ENCODE data around the gene FYTTD1.

DNA sequence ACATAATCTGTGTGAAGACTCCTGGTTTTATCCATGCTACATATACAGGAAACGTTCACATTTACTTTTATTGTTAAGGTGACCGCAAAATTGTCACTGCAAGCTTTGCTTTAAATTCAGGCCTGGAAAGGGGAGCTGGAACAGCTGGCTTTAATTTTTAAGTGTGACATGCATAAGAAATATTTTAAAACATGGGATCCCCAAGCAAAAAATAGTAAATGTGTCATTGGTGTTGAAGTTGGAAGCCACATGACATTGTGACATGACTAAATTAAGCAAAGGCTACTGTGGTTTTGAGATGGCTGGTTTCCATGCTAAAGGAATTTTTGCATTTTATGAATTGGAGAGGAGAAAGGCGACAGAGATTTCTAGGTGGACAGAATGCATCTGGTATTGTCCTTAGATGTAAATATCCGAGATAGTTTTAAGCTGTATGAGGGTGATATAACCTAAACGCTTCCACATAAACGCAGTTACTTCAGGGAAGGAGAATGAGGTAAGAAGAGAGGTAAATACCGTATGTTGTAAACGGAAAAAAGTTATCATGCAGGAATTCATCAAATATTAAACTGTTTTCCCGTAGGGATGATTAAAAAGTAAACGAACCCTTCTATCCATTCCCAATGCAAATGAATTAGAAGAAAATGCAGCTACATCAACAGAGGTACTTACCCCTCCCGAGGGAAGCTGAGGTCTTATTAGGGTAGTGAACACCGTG is 927 bp upstream of the FYTTD1 start:
- TF ChIP-seq POLR2AphosphoS5 (IDR thresholded peaks at IDR 0.05) = no peak
- TF ChIP-seq, protein P1, sequence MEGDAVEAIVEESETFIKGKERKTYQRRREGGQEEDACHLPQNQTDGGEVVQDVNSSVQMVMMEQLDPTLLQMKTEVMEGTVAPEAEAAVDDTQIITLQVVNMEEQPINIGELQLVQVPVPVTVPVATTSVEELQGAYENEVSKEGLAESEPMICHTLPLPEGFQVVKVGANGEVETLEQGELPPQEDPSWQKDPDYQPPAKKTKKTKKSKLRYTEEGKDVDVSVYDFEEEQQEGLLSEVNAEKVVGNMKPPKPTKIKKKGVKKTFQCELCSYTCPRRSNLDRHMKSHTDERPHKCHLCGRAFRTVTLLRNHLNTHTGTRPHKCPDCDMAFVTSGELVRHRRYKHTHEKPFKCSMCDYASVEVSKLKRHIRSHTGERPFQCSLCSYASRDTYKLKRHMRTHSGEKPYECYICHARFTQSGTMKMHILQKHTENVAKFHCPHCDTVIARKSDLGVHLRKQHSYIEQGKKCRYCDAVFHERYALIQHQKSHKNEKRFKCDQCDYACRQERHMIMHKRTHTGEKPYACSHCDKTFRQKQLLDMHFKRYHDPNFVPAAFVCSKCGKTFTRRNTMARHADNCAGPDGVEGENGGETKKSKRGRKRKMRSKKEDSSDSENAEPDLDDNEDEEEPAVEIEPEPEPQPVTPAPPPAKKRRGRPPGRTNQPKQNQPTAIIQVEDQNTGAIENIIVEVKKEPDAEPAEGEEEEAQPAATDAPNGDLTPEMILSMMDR (IDR thresholded peaks at IDR 0.05) = no peak
- no peak for TF ChIP-seq POLR2A (IDR thresholded peaks at IDR 0.05; ENCODE audit: low read depth)
- no peak for TF ChIP-seq EP300 (IDR thresholded peaks at IDR 0.05)
